ENCODE data around the gene JADE3. TPM values are rescaled to one million over a fixed set of nuclear protein-coding genes. Genes with fewer than 3 reads are reported as not detected.

Gene JADE3
- total RNA-seq, result 10 to 100 TPM in 1 of 4 donors, 1 to 10 TPM in 3; 5.5 to 10.2 (median 9.3) TPM

DNA sequence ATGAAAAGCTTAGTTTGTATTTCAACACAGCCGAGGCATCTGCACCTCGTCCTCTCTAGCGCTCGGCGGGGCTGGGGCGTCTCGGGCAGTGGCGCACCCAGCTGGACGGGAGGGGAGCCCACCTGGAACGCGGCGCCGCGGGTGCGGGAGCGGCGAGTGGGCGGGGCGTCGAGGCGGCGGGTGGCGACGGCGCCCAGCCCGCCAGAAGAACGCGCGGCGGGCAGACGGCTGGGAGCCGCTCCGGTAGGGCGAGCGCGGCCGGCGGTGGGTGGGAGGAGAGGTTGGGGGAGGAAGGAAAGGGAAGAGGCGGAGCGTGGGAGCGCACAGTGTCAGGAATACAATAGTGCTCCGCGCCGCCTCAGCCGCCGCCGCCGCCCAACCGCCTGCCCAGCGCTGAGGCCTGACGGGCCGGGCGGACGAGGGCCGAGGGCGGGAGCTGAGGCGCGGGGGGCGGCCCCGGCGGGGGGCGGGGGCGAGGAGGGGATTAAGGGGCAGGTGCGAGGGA lies at the start of gene JADE3:
TSS of gene JADE3 (plus strand) at position 324 of the 505 bp plus-strand sequence. CDS start 72,474 bp downstream, outside the sequence.
- no peaks in the 10 kb centered on the region for H3K9me3 ChIP-seq
- peak within 1 kb of the TSS in 3 of 4 donors; percentile 79 to 87 (median 81) for H3K27ac ChIP-seq
- peak; percentile 92 for ATAC-seq
- 40% methylated on average over 3 of the region's 64 CpGs; no CpG with 5 or more reads in 1 of the 2 donors for WGBS, 2 donors (ENCODE audit: low coverage in 1 of 2)
- no peaks in the 10 kb centered on the region for H3K27me3 ChIP-seq
- peak within 1 kb of the TSS; percentile 76 to 81 for H3K4me3 ChIP-seq
- TF ChIP-seq POLR2AphosphoS5 (IDR thresholded peaks at IDR 0.05), result no peak
- TF ChIP-seq POLR2A (IDR thresholded peaks at IDR 0.05), result no peak
- TF ChIP-seq EP300 (IDR thresholded peaks at IDR 0.05), result no peak
- TF ChIP-seq, protein P1, sequence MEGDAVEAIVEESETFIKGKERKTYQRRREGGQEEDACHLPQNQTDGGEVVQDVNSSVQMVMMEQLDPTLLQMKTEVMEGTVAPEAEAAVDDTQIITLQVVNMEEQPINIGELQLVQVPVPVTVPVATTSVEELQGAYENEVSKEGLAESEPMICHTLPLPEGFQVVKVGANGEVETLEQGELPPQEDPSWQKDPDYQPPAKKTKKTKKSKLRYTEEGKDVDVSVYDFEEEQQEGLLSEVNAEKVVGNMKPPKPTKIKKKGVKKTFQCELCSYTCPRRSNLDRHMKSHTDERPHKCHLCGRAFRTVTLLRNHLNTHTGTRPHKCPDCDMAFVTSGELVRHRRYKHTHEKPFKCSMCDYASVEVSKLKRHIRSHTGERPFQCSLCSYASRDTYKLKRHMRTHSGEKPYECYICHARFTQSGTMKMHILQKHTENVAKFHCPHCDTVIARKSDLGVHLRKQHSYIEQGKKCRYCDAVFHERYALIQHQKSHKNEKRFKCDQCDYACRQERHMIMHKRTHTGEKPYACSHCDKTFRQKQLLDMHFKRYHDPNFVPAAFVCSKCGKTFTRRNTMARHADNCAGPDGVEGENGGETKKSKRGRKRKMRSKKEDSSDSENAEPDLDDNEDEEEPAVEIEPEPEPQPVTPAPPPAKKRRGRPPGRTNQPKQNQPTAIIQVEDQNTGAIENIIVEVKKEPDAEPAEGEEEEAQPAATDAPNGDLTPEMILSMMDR (IDR thresholded peaks at IDR 0.05), result no peak
- H3K36me3 ChIP-seq, result no peaks in the 10 kb centered on the region
- H3K4me1 ChIP-seq, result peaks cover 0 to 12% (median 0%) of the 10 kb centered on the region in 3 donors

DNA sequence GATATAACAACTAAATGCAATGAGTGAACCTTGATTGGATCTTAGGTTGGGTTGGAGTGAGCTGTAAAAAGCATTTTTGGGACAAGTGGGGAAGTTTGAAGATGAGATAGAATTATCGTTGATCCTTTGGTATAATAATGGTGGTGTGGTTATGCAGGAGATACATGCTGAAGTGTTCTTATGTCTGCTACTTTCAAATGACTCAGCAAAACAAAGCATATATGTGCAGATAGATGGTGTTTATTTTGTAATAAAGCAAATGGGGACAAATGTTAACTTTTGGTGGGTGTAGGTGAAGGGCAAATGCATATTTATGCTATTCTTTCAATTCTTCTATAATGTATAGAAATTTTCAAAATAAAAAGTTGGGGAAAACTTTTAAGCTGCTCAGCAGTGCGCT lies 49.1 kb upstream of the JADE3 start:
- Histone ChIP-seq H3K9me3 (no peaks in the 10 kb centered on the region), H3K27me3 (no peaks in the 10 kb centered on the region), H3K27ac (no peak overlapping the region), H3K36me3 (peaks cover 0 to 5% of the 10 kb centered on the region in 2 donors), H3K4me1 (no peaks in the 10 kb centered on the region), H3K4me3 (no peak overlapping the region)
- ATAC-seq, result no peak
- TF ChIP-seq POLR2A (IDR thresholded peaks at IDR 0.05), result no peak
- no peak for TF ChIP-seq POLR2AphosphoS5 (IDR thresholded peaks at IDR 0.05)
- TF ChIP-seq EP300 (IDR thresholded peaks at IDR 0.05), result no peak
- TF ChIP-seq, protein P1 (IDR thresholded peaks at IDR 0.05), result no peak
- WGBS, 2 donors (ENCODE audit: low coverage in 1 of 2), result 80 to 91% methylated on average over 2 of the region's 2 CpGs

DNA sequence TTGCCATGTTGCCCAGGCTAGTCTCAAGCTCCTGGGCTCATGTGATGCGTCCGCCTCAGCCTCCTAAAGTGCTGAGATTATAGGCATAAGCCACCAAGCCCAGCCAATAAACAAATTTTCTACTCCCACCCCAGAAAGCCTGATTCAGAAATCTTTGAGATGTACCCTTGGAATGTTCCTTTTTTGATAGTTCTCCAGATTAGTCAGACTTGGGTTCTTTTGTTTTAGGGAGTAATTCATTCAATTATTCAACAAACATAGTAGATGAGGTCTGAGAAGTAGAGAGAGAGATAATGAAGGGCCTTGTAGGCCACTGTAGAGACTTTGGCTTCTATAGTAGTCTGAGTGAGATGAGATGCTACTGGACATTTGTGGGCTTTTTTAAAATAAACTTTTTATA lies 47.6 kb upstream of the JADE3 start:
- Histone ChIP-seq H3K27me3 (no peaks in the 10 kb centered on the region), H3K4me3 (no peak overlapping the region), H3K36me3 (peaks cover 0 to 5% of the 10 kb centered on the region in 2 donors), H3K9me3 (no peaks in the 10 kb centered on the region), H3K27ac (no peak overlapping the region), H3K4me1 (no peaks in the 10 kb centered on the region)
- no peak for TF ChIP-seq POLR2A (IDR thresholded peaks at IDR 0.05)
- TF ChIP-seq EP300 (IDR thresholded peaks at IDR 0.05), result no peak
- TF ChIP-seq, protein P1 (IDR thresholded peaks at IDR 0.05), result no peak
- TF ChIP-seq POLR2AphosphoS5 (IDR thresholded peaks at IDR 0.05), result no peak
- WGBS, 2 donors (ENCODE audit: low coverage in 1 of 2), result 100% methylated on average over 2 of the region's 2 CpGs; no CpG with 5 or more reads in 1 of the 2 donors
- ATAC-seq, result no peak

DNA sequence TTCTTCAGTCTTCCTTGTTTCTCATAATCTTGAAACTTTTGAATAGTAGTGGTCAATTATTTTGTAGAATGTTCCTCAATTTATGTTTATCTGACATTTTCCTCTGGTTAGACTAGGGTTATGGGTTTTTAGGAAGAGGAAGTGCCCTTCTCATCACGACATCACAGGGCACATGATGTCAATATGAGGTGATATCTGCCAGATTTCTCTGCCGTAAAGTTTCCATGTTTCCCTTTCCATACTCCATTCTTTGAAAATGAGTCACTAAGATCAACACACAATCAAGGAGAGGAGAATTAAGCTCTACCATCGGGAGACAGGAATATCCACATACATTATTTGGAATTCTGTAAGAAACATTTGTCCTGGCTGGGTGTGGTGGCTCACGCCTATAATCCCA lies 46.9 kb upstream of the JADE3 start:
- Histone ChIP-seq H3K27me3 (no peaks in the 10 kb centered on the region), H3K27ac (no peak overlapping the region), H3K4me1 (no peaks in the 10 kb centered on the region), H3K4me3 (no peak overlapping the region), H3K36me3 (peaks cover 0 to 5% of the 10 kb centered on the region in 2 donors), H3K9me3 (no peaks in the 10 kb centered on the region)
- TF ChIP-seq POLR2AphosphoS5 (IDR thresholded peaks at IDR 0.05) (no peak), EP300 (IDR thresholded peaks at IDR 0.05) (no peak), POLR2A (IDR thresholded peaks at IDR 0.05) (no peak)
- TF ChIP-seq, protein P1 (IDR thresholded peaks at IDR 0.05), result no peak
- WGBS, 2 donors (ENCODE audit: low coverage in 1 of 2), result 29 to 56% methylated on average over 2 of the region's 4 CpGs
- ATAC-seq, result no peak

DNA sequence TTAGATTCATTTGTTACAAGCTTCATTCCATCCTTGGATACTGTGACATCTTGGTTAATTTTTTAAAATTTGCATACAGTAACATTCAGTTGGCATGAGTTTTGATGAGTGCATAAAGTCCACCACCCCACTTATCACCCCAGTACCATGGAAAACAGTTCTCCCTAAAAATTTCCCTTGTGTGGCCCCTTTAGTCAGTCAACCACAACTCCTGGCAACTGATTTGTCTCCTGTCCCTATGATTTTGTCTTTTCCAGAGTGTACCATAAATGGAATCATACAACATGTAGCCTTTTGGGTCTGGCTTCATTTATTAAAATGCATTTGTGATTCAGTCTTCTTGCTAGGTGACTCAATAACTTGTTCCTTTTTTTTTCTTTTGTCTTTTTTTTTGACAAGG lies 45.5 kb upstream of the JADE3 start:
- TF ChIP-seq POLR2AphosphoS5 (IDR thresholded peaks at IDR 0.05) (no peak), POLR2A (IDR thresholded peaks at IDR 0.05) (no peak), EP300 (IDR thresholded peaks at IDR 0.05) (no peak)
- TF ChIP-seq, protein P1 (IDR thresholded peaks at IDR 0.05), result no peak
- H3K4me3 ChIP-seq, result no peak overlapping the region
- H3K27ac ChIP-seq, result no peak overlapping the region
- no peaks in the 10 kb centered on the region for H3K9me3 ChIP-seq
- no peaks in the 10 kb centered on the region for H3K4me1 ChIP-seq
- H3K36me3 ChIP-seq, result peaks cover 0 to 5% of the 10 kb centered on the region in 2 donors
- no peaks in the 10 kb centered on the region for H3K27me3 ChIP-seq
- no peak for ATAC-seq
